Measurements from ENCODE around the gene DERA.
"Not testable (repeated sequence)": the region's sequence is repeated elsewhere in the genome, so short reads cannot be mapped to it uniquely, and the experiment has no call there.

- not testable (repeated sequence) for TF ChIP-seq CTCF (conservative IDR thresholded peaks at IDR 0.05 in 1 of 2, IDR thresholded peaks at IDR 0.05 in 1 of 2; ENCODE audit: extremely low read depth in 1 of 2, insufficient read depth in 1 of 2, low read depth in 1 of 2, low read length in 2 of 2); EZH2 (IDR thresholded peaks at IDR 0.05; ENCODE audit: borderline replicate concordance, low read length)
Measured at GRCh38 chr12:15948461-15948860, 37.3 kb downstream of the DERA start.

All from mammary epithelial cell (primary cell).